ENCODE data around the gene UBE4B. TPM values are rescaled to one million over a fixed set of nuclear protein-coding genes. Genes with fewer than 3 reads are reported as not detected.

Gene UBE4B
- total RNA-seq (10 to 100 TPM; 62.0 to 63.3 TPM), polyA plus RNA-seq (ENCODE audit: insufficient read depth, low read depth, low replicate concordance) (26.1 TPM)
- long read RNA-seq, donor 1, full-length matches to known transcripts: 2 of 19 reads
- long read RNA-seq, donor 1, partial matches to known transcripts: 17 of 19 reads
- long read RNA-seq, donor 1, other reads (novel, unspliced or antisense): 0 of 19 reads
- long read RNA-seq, donor 2, partial matches to known transcripts: 15 of 15 reads
- long read RNA-seq, donor 2, other reads (novel, unspliced or antisense): 0 of 15 reads

DNA sequence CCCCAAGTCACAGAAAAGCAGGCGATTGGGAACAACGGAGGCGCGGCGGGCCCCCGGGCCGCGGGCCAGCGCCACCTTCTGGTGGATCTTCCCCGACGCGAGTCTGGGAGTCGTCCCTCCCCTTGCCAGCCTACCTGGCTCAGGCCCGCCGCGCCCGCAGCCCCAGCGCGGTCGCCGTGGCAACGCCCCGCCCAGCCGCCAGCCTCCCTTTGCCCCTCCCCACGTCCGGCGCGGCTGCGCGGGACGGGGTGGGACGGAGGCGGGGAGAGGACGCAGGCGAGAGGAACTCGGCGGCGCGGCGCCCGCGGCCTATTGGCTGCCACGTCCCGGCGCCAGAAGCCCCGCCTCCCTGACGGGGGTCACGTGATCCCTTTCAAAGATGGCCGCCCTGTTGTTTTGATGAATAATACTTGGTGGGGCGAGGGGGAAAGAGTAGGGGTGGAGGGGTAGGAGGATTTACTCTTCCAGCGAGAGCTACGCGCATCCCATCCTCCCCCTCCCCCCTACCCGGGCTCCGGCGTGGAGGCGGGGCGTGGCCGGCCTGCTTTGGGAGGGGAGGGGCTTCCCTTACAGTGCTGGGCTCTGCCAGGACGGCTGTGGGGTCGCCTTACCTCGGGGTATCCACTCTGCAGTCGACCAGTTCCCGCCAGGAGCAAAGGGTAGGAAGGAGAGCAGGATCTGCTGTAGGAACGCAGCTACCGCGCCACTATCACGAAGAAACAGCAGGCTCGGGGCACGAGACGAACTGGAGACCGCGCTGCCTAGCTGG is at the start of gene UBE4B:
UBE4B (plus strand) TSS at position 369 of the 769 bp plus-strand sequence. CDS start 713 bp downstream, outside the sequence.
- peak within 1 kb of the TSS; percentile 80 to 95 for H3K4me3 ChIP-seq
- peak; percentile 98 for DNase-seq
- H3K27me3 ChIP-seq: no peaks in the 10 kb centered on the region
- H3K27ac ChIP-seq: peak within 1 kb of the TSS; percentile 83 to 98
- H3K4me1 ChIP-seq: peaks cover 20% of the 10 kb centered on the region
- WGBS, 2 donors: 0 to 1% methylated on average over 47 to 59 of the region's 73 CpGs
- H3K36me3 ChIP-seq (ENCODE audit: low read depth, missing control alignments): no peaks in the 10 kb centered on the region
- no peaks in the 10 kb centered on the region for H3K9me3 ChIP-seq
- intact Hi-C loops (cut with DNase I; ENCODE audit: low total_unique reads): no loop called here
- TF ChIP-seq, protein P1, sequence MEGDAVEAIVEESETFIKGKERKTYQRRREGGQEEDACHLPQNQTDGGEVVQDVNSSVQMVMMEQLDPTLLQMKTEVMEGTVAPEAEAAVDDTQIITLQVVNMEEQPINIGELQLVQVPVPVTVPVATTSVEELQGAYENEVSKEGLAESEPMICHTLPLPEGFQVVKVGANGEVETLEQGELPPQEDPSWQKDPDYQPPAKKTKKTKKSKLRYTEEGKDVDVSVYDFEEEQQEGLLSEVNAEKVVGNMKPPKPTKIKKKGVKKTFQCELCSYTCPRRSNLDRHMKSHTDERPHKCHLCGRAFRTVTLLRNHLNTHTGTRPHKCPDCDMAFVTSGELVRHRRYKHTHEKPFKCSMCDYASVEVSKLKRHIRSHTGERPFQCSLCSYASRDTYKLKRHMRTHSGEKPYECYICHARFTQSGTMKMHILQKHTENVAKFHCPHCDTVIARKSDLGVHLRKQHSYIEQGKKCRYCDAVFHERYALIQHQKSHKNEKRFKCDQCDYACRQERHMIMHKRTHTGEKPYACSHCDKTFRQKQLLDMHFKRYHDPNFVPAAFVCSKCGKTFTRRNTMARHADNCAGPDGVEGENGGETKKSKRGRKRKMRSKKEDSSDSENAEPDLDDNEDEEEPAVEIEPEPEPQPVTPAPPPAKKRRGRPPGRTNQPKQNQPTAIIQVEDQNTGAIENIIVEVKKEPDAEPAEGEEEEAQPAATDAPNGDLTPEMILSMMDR (IDR thresholded peaks at IDR 0.05): peak; percentile 77 to 88 (median 86)
- no peak for TF ChIP-seq POLR2A (IDR thresholded peaks at IDR 0.05)

DNA sequence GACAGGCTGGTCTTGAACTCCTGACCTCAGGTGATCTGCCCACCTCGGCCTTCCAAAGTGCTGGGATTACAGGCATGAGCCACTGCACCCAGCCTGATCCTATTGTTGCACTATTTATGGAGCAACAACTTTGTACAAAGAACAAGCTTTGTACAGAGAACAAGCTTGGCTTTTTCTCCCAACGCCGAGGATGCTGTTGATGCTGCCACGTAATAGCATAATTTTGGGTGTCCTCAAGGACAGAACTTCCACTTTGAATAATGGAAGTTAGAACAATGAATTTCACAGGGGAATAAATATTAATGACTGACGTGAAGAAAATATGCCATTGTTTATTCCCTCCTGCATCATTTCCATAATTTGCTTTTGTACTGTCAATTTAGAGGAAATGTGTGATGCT is 48.5 kb upstream of the UBE4B start:
- Histone ChIP-seq H3K27me3 (no peaks in the 10 kb centered on the region), H3K27ac (no peak overlapping the region), H3K9me3 (no peaks in the 10 kb centered on the region), H3K4me3 (no peak overlapping the region), H3K4me1 (no peaks in the 10 kb centered on the region), H3K36me3 (ENCODE audit: low read depth, missing control alignments) (no peaks in the 10 kb centered on the region)
- intact Hi-C loops (cut with DNase I; ENCODE audit: low total_unique reads): no loop called here
- 85 to 94% methylated on average over 5 of the region's 5 CpGs for WGBS, 2 donors
- DNase-seq: no peak
- no peak for TF ChIP-seq POLR2A (IDR thresholded peaks at IDR 0.05)
- TF ChIP-seq, protein P1 (IDR thresholded peaks at IDR 0.05): no peak

DNA sequence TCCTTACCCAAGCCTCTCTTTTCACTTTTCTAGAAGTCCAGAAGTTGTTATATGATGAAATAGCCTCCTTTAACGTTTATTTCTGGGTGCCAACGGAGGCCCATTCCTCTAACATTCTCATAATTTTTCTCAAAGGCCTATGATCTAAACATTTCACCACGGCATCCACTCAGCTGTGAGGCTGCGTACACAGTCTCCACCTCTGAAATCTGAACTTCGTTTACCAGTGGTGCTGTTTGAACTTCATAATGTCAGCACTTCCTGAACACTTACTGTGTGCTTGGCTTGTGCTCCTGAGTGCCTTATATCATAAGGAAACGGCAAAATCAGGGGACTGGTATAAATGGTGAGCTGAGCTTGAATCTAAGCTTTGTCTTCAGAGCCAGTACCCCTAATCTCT is 47.8 kb upstream of the UBE4B start:
- TF ChIP-seq, protein P1 (IDR thresholded peaks at IDR 0.05): no peak
- TF ChIP-seq POLR2A (IDR thresholded peaks at IDR 0.05): no peak
- no peak for DNase-seq
- no peaks in the 10 kb centered on the region for H3K4me1 ChIP-seq
- 62 to 63% methylated on average over 6 of the region's 6 CpGs for WGBS, 2 donors
- H3K4me3 ChIP-seq: no peak overlapping the region
- no peaks in the 10 kb centered on the region for H3K36me3 ChIP-seq (ENCODE audit: low read depth, missing control alignments)
- H3K27me3 ChIP-seq: no peaks in the 10 kb centered on the region
- no peak overlapping the region for H3K27ac ChIP-seq
- no peaks in the 10 kb centered on the region for H3K9me3 ChIP-seq
- intact Hi-C loops (cut with DNase I; ENCODE audit: low total_unique reads): no loop called here

DNA sequence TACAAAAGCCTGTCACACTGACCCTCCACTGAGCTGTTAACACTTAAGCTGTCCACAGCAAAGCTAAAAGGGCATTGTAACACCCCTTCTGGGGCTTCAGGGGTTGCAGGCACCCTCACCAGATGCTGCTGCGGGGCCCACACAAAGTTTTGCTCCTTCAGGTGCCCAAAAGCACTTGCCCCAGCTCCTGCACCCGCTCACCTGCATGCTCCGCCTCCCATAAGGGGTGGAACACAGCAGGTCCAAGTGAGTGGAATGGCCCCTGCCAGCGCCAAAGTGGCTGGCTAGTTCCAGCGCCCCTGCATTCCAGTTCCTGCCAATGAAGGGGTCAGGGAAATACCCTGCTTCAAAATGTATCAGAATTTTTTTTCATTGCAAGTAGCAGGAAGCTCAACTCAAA is 43.0 kb upstream of the UBE4B start:
- 84 to 93% methylated on average over 5 of the region's 5 CpGs for WGBS, 2 donors
- TF ChIP-seq POLR2A (IDR thresholded peaks at IDR 0.05): no peak
- TF ChIP-seq, protein P1 (IDR thresholded peaks at IDR 0.05): no peak
- Histone ChIP-seq H3K27me3 (no peaks in the 10 kb centered on the region), H3K36me3 (ENCODE audit: low read depth, missing control alignments) (no peaks in the 10 kb centered on the region), H3K27ac (no peak overlapping the region), H3K9me3 (no peaks in the 10 kb centered on the region), H3K4me3 (no peak overlapping the region), H3K4me1 (no peaks in the 10 kb centered on the region)
- intact Hi-C loops (cut with DNase I; ENCODE audit: low total_unique reads): no loop called here
- no peak for DNase-seq

Data from testis (tissue), 5 donors.